GM18519 (cell line): ENCODE data around the gene IGSF10.
A peak's percentile ranks its signal among the peaks of the same experiment; 100 is the strongest.

ENCODE experiments used
- ATAC-seq: cut with Tn5 transposase; IDR thresholded peaks from one replicate; pipeline ENCODE4 v1.9.1; 2021; ENCODE audit warnings: mild to moderate bottlenecking, moderate library complexity; ENCODE audit not compliant: unreplicated experiment, low FRiP score

The IGSF10 gene

DNA sequence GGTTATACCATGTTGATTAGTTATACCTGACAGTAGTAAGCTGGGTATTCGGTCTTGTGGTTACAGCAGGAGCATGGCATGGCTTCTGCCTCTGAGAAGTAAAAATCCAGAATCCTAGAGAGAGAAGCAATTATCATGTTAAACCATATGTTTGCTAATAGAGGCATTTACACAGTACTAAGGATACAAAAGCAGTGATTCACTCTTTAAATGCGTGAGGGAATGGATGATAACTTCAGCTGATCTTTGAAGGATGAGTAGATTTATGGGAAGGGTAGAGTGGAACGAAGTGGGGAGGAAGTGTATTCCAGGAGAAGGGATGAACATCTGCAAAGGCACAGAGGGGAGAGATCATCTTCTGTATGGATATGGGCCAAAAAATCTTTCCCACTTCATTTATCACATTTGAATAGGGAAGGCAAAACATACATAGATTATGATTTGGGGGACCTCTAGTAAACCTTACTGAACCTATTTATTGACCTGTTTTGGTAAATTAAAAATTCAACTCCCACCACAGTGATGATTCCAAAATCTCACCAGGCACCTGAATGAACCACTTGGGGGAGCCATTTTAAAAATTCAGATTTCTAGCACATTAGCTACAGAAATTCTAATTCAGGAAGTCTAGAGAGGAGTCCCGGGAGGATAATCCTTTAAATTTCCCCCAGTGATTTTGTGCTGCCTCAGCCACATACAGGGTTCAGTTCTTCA, 35.1 kb downstream of the IGSF10 start:
- peak; percentile 23 for ATAC-seq

DNA sequence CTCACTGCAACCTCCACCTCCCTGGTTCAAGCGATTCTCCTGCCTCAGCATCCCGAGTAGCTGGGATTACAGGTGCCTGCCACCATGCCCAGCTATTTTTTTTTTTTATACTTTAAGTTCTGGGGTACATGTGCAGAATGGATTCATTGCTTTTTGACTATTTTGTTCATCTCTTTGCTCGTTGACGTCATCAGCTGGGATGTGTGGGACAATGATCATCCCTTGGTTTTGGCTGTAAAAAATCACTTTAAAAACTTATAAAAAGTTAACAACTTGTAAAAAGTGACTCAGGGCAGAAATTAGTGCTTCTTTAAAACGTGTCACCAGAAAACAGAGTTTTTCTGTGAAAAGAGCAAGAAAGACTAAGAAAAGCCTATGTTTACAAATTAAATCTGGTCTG, 37.8 kb downstream of the IGSF10 start:
- ATAC-seq, result no peak

DNA sequence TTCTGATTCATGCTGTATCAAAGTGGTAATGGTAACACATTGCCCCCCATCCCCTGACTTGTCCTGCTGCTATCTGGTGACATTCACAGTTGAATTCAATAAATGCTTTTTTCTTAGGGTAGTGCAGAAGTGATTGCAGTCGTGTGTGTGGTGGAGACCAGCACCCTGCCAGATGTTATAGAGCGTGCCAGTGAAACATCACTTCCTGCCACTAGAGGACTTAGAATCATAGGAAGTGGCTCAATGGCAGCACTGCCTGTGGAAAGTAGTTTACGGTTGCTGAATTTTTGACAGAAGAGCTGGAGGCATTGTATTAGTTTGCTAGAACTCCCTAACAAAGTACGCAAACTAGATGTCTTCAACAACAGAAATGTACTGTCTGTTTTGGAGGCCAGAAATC, 38.9 kb downstream of the IGSF10 start:
- ATAC-seq, result no peak

DNA sequence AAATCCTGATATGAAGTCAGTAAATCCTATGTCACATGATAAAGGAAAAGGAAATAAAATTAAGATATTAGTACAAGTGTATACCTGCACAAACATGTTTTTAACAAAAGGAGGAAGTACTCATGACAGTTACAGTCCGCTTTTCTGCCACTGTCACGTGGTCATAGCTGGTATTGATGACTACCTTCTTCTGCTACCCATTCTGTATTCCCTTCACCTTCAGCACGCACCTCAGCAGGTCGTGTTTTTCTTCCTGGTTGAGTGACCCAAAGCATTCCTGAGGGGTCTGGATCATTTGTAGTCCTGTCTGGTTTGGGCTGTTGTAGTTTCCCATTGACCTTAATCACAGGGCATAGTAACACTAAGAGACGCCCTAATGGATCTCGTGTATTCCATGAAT, 41.1 kb downstream of the IGSF10 start:
- ATAC-seq, result no peak

DNA sequence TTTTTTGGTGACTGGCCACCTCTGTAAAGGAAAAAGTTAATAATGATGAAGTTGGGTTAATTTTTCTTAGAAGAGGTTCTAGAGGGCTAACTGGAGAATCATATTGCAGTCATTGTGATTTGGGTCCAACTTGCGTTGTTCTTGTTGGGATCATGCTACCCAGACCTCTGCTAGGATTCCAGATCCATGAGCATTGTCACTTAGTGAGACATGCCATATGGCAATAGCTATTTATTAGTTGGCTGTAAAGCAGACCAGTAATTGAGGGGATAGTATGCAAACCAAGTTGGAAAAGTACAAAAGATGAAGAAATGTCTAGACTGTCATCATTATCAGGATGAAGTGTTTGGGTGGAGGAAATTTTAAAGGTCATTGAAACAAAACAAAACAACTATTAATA, 45.6 kb downstream of the IGSF10 start:
- no peak for ATAC-seq

DNA sequence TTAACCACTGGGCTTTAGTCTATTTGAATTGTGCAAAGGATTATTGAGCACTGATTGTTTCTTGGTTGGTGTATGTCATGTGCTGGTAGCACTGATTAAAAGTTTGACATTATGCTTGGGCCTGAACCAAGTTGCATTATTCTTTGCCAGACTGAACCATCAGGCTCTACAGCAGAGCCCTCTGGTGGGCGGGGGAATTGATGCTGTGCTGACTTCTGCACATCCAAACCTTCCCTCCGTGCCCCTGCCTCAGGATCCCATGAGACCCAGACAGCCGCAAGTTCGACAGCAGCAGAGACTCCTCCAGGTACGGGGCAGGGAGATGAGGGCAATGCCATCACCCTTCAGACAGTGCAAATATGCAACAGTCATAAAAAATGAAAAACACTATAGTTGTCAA, 47.9 kb downstream of the IGSF10 start:
- ATAC-seq, result no peak
